MM.1S (cell line): ENCODE data around the gene HLA-E.

Experiments used
- DNase-seq: peaks from one replicate; pipeline ENCODE4 v3.0.0-alpha.2; 2015
- H2AFZ ChIP-seq: fragments of 300-600 bp; sonication (generic); 2 replicates; pipeline ENCODE4 v1.6.0; 2016; ENCODE audit warnings: antibody characterized with exemption, low read length
- H3F3A ChIP-seq: fragments of 300-600 bp; sonication (generic); 2 replicates; pipeline ENCODE4 v1.6.1; 2016; ENCODE audit warnings: mild to moderate bottlenecking, antibody characterized with exemption, low read length, moderate library complexity, mixed read lengths; ENCODE audit not compliant: insufficient read depth
- H3K27ac ChIP-seq: fragments of 300-600 bp; sonication (generic); 2 replicates; pipeline ENCODE4 v1.5.1; 2016; ENCODE audit warnings: mild to moderate bottlenecking, low read length
- H3K27me3 ChIP-seq: fragments of 300-600 bp; sonication (generic); replicated peaks from 2 replicates; pipeline ENCODE4 v1.6.0; 2016; ENCODE audit warnings: low read length; ENCODE audit not compliant: insufficient read depth
- H3K36me3 ChIP-seq: fragments of 300-600 bp; sonication (generic); replicated peaks from 2 replicates; pipeline ENCODE4 v1.6.1; 2016; ENCODE audit warnings: mild to moderate bottlenecking, low read length, mixed read lengths; ENCODE audit not compliant: insufficient read depth
- H3K4me1 ChIP-seq: fragments of 300-600 bp; sonication (generic); 2 replicates; pipeline ENCODE4 v1.6.1; 2016; ENCODE audit warnings: low read length, mixed read lengths
- H3K4me2 ChIP-seq: fragments of 300-600 bp; sonication (generic); 2 replicates; pipeline ENCODE4 v1.6.0; 2016; ENCODE audit warnings: low read depth, low read length
- H3K4me3 ChIP-seq: fragments of 300-600 bp; sonication (generic); 2 replicates; pipeline ENCODE4 v1.5.1; 2016; ENCODE audit warnings: low read length, mixed read lengths
- H3K79me2 ChIP-seq: fragments of 300-600 bp; sonication (generic); 2 replicates; pipeline ENCODE4 v1.6.1; 2016; ENCODE audit warnings: mixed run types, low read length, mixed read lengths
- H3K9ac ChIP-seq: fragments of 300-600 bp; sonication (generic); 2 replicates; pipeline ENCODE4 v1.6.1; 2016; ENCODE audit warnings: low read length, mixed read lengths
- H3K9me2 ChIP-seq: fragments of 300-600 bp; sonication (generic); replicated peaks from 2 replicates; pipeline ENCODE4 v1.6.1; 2016; ENCODE audit warnings: mild to moderate bottlenecking, low read length, mixed read lengths; ENCODE audit not compliant: insufficient read depth
- H3K9me3 ChIP-seq: fragments of 300-600 bp; sonication (generic); replicated peaks from 2 replicates; pipeline ENCODE4 v1.6.1; 2016; ENCODE audit warnings: mild to moderate bottlenecking, low read length, mixed read lengths; ENCODE audit not compliant: insufficient read depth
- H4K20me1 ChIP-seq: fragments of 300-600 bp; sonication (generic); 2 replicates; pipeline ENCODE4 v1.6.1; 2016; ENCODE audit warnings: mild to moderate bottlenecking, low read length, moderate library complexity, mixed read lengths; ENCODE audit not compliant: insufficient read depth
- EZH2 ChIP-seq: fragments of 300-600 bp; sonication (generic); optimal IDR thresholded peaks from 2 replicates; pipeline ENCODE3; 2017; ENCODE audit warnings: low read depth, mild to moderate bottlenecking, antibody characterized with exemption, low read length, mixed read lengths
- EZH2phosphoT487 ChIP-seq: fragments of 300-600 bp; sonication (generic); IDR thresholded peaks from 2 replicates; pipeline ENCODE4 v1.6.1; 2018; ENCODE audit warnings: antibody characterized with exemption, low read length
- TF ChIP-seq, protein P1 (sequence below): fragments of 300-600 bp; sonication (generic); IDR thresholded peaks from 2 replicates; pipeline ENCODE4 v1.5.1; 2016; ENCODE audit warnings: antibody characterized with exemption, low read length, mixed read lengths

HLA-E gene

DNA sequence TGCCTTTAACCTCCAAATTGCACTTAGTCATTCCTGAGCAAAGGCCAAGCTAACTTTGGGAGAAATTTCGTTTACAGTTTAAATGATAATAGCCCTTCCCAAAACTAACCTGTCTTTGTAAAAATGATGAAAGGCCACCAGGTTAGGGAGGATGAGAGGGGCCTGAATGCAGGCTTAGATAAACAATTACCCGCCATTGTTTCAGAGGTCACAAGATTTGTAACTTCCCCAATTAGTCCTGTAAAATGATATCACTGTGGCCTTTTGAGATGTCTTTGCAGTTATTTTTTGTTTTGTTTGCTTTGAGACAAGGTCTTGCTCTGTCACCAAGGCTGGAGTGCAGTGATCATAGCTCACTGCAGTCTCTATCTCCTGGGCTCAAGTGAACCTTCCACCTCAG, 40.7 kb downstream of the HLA-E start:
- no peak for DNase-seq
- no peak overlapping the region for H3K4me3 ChIP-seq
- no peaks in the 10 kb centered on the region for H3K79me2 ChIP-seq
- 0 out of 2 replicates have a peak overlapping the region, but pooled peaks have one; percentile 1 for H3K4me2 ChIP-seq
- peaks cover 24% of the 10 kb centered on the region for H3K4me1 ChIP-seq
- H3K9me3 ChIP-seq, result no peaks in the 10 kb centered on the region
- H3F3A ChIP-seq, result peaks cover 18% of the 10 kb centered on the region
- TF ChIP-seq EZH2phosphoT487 (no peak), EZH2 (no peak)
- TF ChIP-seq, protein P1, sequence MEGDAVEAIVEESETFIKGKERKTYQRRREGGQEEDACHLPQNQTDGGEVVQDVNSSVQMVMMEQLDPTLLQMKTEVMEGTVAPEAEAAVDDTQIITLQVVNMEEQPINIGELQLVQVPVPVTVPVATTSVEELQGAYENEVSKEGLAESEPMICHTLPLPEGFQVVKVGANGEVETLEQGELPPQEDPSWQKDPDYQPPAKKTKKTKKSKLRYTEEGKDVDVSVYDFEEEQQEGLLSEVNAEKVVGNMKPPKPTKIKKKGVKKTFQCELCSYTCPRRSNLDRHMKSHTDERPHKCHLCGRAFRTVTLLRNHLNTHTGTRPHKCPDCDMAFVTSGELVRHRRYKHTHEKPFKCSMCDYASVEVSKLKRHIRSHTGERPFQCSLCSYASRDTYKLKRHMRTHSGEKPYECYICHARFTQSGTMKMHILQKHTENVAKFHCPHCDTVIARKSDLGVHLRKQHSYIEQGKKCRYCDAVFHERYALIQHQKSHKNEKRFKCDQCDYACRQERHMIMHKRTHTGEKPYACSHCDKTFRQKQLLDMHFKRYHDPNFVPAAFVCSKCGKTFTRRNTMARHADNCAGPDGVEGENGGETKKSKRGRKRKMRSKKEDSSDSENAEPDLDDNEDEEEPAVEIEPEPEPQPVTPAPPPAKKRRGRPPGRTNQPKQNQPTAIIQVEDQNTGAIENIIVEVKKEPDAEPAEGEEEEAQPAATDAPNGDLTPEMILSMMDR, result no peak
- no peaks in the 10 kb centered on the region for H3K27me3 ChIP-seq
- H2AFZ ChIP-seq, result 0 out of 2 replicates have a peak overlapping the region, but pooled peaks have one; percentile 0
- peak overlapping the region; percentile 11; the same call in 1 of the 2 replicates for H3K27ac ChIP-seq
- no peak overlapping the region for H3K9ac ChIP-seq
- H3K36me3 ChIP-seq, result no peaks in the 10 kb centered on the region
- no peaks in the 10 kb centered on the region for H4K20me1 ChIP-seq
- H3K9me2 ChIP-seq, result no peaks in the 10 kb centered on the region

DNA sequence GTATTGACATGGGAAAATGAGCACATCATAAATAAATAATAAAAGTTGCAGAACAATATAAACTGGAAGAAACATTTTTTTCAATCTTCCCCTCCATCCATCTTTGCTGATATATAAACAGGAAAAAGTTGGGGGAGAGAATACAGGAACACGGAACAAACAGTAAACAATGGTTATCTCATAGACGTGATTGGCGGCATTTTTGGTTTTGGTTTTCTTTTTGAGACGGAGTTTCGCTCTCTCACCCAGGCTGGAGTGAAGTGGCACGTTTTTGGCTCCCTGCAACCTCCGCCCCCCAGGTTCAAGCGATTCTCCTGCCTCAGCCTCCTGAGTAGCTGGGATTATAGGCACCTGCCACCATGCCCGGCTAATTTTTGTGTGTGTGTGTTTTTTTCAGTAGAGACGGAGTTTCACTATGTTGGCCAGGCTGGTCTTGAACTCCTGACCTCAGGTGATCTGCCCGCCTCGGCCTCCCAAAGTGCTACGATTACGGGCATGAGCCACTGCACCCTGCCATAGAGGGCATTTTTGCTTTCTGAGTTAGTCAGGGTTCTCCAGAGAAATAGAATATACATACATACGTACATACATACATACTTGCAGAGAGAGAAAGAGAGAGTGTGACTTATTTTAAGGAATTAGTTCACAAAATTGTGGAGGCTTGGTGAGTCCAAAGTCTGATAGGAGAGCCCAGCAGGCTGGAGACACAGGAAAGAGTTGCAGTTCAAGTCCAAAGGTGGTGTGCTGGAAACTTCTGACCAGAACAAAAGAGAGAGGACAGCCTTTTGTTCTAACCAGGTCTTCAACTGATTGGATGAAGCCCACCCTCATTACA, 44.4 kb downstream of the HLA-E start:
- TF ChIP-seq, protein P1, result no peak
- TF ChIP-seq EZH2 (no peak), EZH2phosphoT487 (no peak)
- Histone ChIP-seq H3K9me2 (no peaks in the 10 kb centered on the region), H3K36me3 (no peaks in the 10 kb centered on the region), H3K79me2 (no peaks in the 10 kb centered on the region), H3K9me3 (no peaks in the 10 kb centered on the region), H2AFZ (no peak overlapping the region), H3F3A (peaks cover 9% of the 10 kb centered on the region), H3K4me2 (no peak overlapping the region), H3K27me3 (no peaks in the 10 kb centered on the region), H3K27ac (no peak overlapping the region), H3K9ac (no peak overlapping the region), H4K20me1 (no peaks in the 10 kb centered on the region), H3K4me3 (no peak overlapping the region), H3K4me1 (peaks cover 16% of the 10 kb centered on the region)
- DNase-seq, result no peak

DNA sequence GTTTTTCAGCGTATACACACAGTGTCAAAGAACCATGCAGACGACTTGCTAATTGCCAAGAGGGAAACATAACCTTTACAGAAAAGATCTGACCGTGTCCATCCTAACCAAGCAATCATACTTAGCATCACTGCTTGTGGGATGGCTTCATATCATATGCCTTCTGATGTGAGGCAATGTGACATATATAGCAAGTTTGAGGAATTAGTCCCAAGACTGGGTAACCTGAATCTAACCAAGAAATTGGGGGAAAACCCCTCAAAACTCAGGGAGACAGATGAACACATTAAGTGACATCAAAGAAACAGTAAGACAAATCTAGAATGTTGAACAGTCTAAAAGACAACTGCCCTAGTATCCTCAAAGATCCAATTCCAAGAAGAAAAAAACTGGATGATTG, 48.6 kb downstream of the HLA-E start:
- Histone ChIP-seq H3K36me3 (no peaks in the 10 kb centered on the region), H3F3A (0 out of 2 replicates have a peak, but pooled peaks cover 2% of the 10 kb centered on the region), H3K9ac (no peak overlapping the region), H4K20me1 (no peaks in the 10 kb centered on the region), H3K4me1 (no peaks in the 10 kb centered on the region), H3K79me2 (no peaks in the 10 kb centered on the region), H3K4me3 (no peak overlapping the region), H3K27me3 (no peaks in the 10 kb centered on the region), H3K9me2 (no peaks in the 10 kb centered on the region), H3K9me3 (no peaks in the 10 kb centered on the region), H2AFZ (no peak overlapping the region), H3K4me2 (no peak overlapping the region), H3K27ac (no peak overlapping the region)
- no peak for TF ChIP-seq EZH2phosphoT487
- no peak for DNase-seq
